SK-N-SH (cell line): Measurements from ENCODE around the gene SYNGR4. TPM values are rescaled to one million over a fixed set of nuclear protein-coding genes. Genes with fewer than 3 reads are reported as not detected.
A peak's percentile ranks its signal among the peaks of the same experiment; 100 is the strongest.

ENCODE experiments used
- CTCF ChIA-PET: fragments of 300-600, 350-600 bp; formaldehyde crosslinking; extraction: SDS; loops from one replicate; lab custom pipeline; 2021; lab: Yijun Ruan, JAX
- POLR2A ChIA-PET: fragments of 350-600 bp; sonication (Branson Sonifier 250); formaldehyde crosslinking; extraction: SDS; loops from one replicate; lab custom pipeline; 2020; ENCODE audit warnings: antibody characterized with exemption, inconsistent platforms; lab: Yijun Ruan, JAX
- DNase-seq: peaks from one replicate; pipeline ENCODE4 v3.0.0; 2012
- H2AFZ ChIP-seq: fragments of 200-600 bp; sonication (generic); 2 replicates; pipeline ENCODE4 v1.8.1; 2016; ENCODE audit warnings: antibody characterized with exemption, mild to moderate bottlenecking, low read depth
- H3F3A ChIP-seq: fragments of 200-600 bp; sonication (generic); replicated peaks from 2 replicates; pipeline ENCODE3; 2016; ENCODE audit warnings: antibody characterized with exemption, mild to moderate bottlenecking; ENCODE audit not compliant: insufficient read depth
- H3K27ac ChIP-seq, 2 experiments: fragments of 200-500 bp in 1 of 2; fragments of 200-600 bp in 1 of 2; sonication (Bioruptor generic) in 1 of 2; sonication (generic), shearing (Covaris generic) in 1 of 2; 2 replicates each; pipeline versions ENCODE4 v1.5.1 to v1.6.1; 2014 to 2016; ENCODE audit warnings: low read depth in 2 of 2, inconsistent platforms in 1 of 2, low read length in 1 of 2, mild to moderate bottlenecking in 1 of 2, mixed read lengths in 1 of 2
- H3K27me3 ChIP-seq: fragments of 200-600 bp; sonication (generic), shearing (Covaris generic); 2 replicates; pipeline ENCODE4 v1.6.1; 2016; ENCODE audit warnings: mixed run types; ENCODE audit not compliant: insufficient read depth
- H3K36me3 ChIP-seq, 2 experiments: fragments of 200-500 bp in 1 of 2; fragments of 200-600 bp in 1 of 2; sonication (Bioruptor generic) in 1 of 2; sonication (generic) in 1 of 2; replicated peaks in 1 of 2; 2 replicates each; pipeline versions ENCODE3 to v1.5.1; 2014 to 2016; ENCODE audit warnings: low read length in 1 of 2, mild to moderate bottlenecking in 1 of 2; ENCODE audit not compliant: insufficient read depth in 2 of 2, control insufficient read depth in 1 of 2
- H3K4me1 ChIP-seq, 2 experiments: fragments of 200-500 bp in 1 of 2; fragments of 200-600 bp in 1 of 2; sonication (Bioruptor generic) in 1 of 2; sonication (generic), shearing (Covaris generic) in 1 of 2; 2 replicates each; pipeline versions ENCODE4 v1.5.1 to v1.6.1; 2014 to 2016; ENCODE audit warnings: low read depth in 1 of 2, low read length in 1 of 2, mixed run types in 1 of 2; ENCODE audit not compliant: insufficient read depth in 2 of 2, control insufficient read depth in 1 of 2
- H3K4me2 ChIP-seq: fragments of 200-600 bp; sonication (generic), shearing (Covaris generic); 2 replicates; pipeline ENCODE4 v1.6.1; 2017; ENCODE audit warnings: mixed run types
- H3K4me3 ChIP-seq, 2 experiments: fragments of 200-500 bp in 1 of 2; fragments of 200-600 bp in 1 of 2; sonication (Bioruptor generic) in 1 of 2; sonication (generic), shearing (Covaris generic) in 1 of 2; 2 replicates each; pipeline versions ENCODE4 v1.5.1 to v1.8.1; 2014 to 2016; ENCODE audit warnings: low read depth in 2 of 2, inconsistent platforms in 1 of 2, low read length in 1 of 2, mild to moderate bottlenecking in 1 of 2, mixed read lengths in 1 of 2, moderate library complexity in 1 of 2
- H3K79me2 ChIP-seq: fragments of 200-600 bp; sonication (generic); 2 replicates; pipeline ENCODE4 v1.8.1; 2017; ENCODE audit warnings: mild to moderate bottlenecking; ENCODE audit not compliant: insufficient read depth
- H3K9ac ChIP-seq: fragments of 200-600 bp; sonication (generic); 2 replicates; pipeline ENCODE4 v1.6.1; 2017; ENCODE audit warnings: mixed run types
- H3K9me2 ChIP-seq: fragments of 200-600 bp; sonication (generic); 2 replicates; pipeline ENCODE4 v1.6.1; 2017; ENCODE audit warnings: mixed run types
- H3K9me3 ChIP-seq: fragments of 200-600 bp; sonication (generic); 2 replicates; pipeline ENCODE4 v1.6.1; 2017; ENCODE audit warnings: mixed run types, mild to moderate bottlenecking, moderate library complexity
- H4K20me1 ChIP-seq: fragments of 200-600 bp; sonication (generic); 2 replicates; pipeline ENCODE4 v1.6.1; 2017; ENCODE audit warnings: mild to moderate bottlenecking, mixed run types; ENCODE audit not compliant: insufficient read depth
- CHD2 ChIP-seq: fragments of 150-350 bp; IDR thresholded peaks from 2 replicates; pipeline ENCODE4 v1.6.1; 2018; ENCODE audit warnings: low read length; ENCODE audit not compliant: partially characterized antibody
- ELF1 ChIP-seq: IDR thresholded peaks from 2 replicates; pipeline ENCODE4 v1.4.0; 2012
- GABPA ChIP-seq: IDR thresholded peaks from 2 replicates; pipeline ENCODE4 v1.4.0; 2012; ENCODE audit warnings: low read depth, mild to moderate bottlenecking
- MAX ChIP-seq: IDR thresholded peaks from 2 replicates; pipeline ENCODE4 v1.4.0; 2012; ENCODE audit warnings: low read depth
- NFIC ChIP-seq: IDR thresholded peaks from 2 replicates; pipeline ENCODE4 v1.4.0; 2012; ENCODE audit warnings: borderline replicate concordance
- POLR2AphosphoS5 ChIP-seq: IDR thresholded peaks from 2 replicates; pipeline ENCODE4 v1.6.1; 2012; ENCODE audit warnings: low read depth, low read length
- SIN3A ChIP-seq: IDR thresholded peaks from 2 replicates; pipeline ENCODE4 v1.6.1; 2012; ENCODE audit warnings: low read depth, mild to moderate bottlenecking, low read length, moderate library complexity, borderline replicate concordance
- USF1 ChIP-seq: IDR thresholded peaks from 2 replicates; pipeline ENCODE4 v1.4.0; 2012; ENCODE audit warnings: low read depth, borderline replicate concordance
- WGBS: methylation state at CpG from one replicate; pipeline ENCODE4 v1.1.6; 2017; ENCODE audit warnings: low lambda C conversion rate; 5-methylcytosine and 5-hydroxymethylcytosine counted together
- polyA plus RNA-seq, 3 experiments: library from polyadenylated mRNA; depleted of rRNA; stranded (reverse); fragments of >200 nt; gene quantifications; 2 replicates each; pipeline ENCODE4 v1.2.3, GENCODE V29; 2012
- TF ChIP-seq, protein P1 (sequence below): IDR thresholded peaks from 2 replicates; pipeline ENCODE4 v1.6.1; 2012; ENCODE audit warnings: mild to moderate bottlenecking, low read depth, low read length, moderate library complexity
- TF ChIP-seq, protein P2 (sequence below): IDR thresholded peaks from 2 replicates; pipeline ENCODE4 v1.4.0; 2012; ENCODE audit warnings: low read depth, borderline replicate concordance

Gene SYNGR4
- polyA plus RNA-seq, 1 of the 3 experiments (the other 2 are of a cell fraction): 0.08 TPM

GRCh38 chr19:48362716-48363499 is 1.3 kb upstream of the SYNGR4 start:
- Histone ChIP-seq H4K20me1 (no peaks in the 10 kb centered on the region), H3K27ac (peak overlapping the region; percentile 74 to 85), H3K4me1 (peaks cover 4 to 12% of the 10 kb centered on the region in 2 experiments; a peak in 1 of 4 replicates), H3K9me3 (no peaks in the 10 kb centered on the region), H3K4me2 (peak overlapping the region; percentile 98), H3K27me3 (no peaks in the 10 kb centered on the region), H2AFZ (peak overlapping the region; percentile 78), H3F3A (peaks cover 4% of the 10 kb centered on the region), H3K4me3 (peak overlapping the region; percentile 62 to 80), H3K79me2 (no peaks in the 10 kb centered on the region), H3K9ac (peak overlapping the region; percentile 83), H3K36me3 (no peaks in the 10 kb centered on the region), H3K9me2 (no peaks in the 10 kb centered on the region)
- peak; percentile 88 for DNase-seq
- ChIA-PET CTCF (interaction anchor here (0.5 to 3.4 kb wide), 7 partner anchors 9 to 84 kb away, joined by 3 to 14 read pairs (median 3); partner anchors contain the start of gene KDELR1), POLR2A (interaction anchor here (0.5 to 2.1 kb wide), 6 partner anchors 9 to 260 kb away, joined by 3 to 11 read pairs (median 4); partner anchors contain the start of gene KDELR1)
- TF ChIP-seq USF1 (0 out of 2 replicates have a peak, but pooled peaks have one; percentile 7), POLR2AphosphoS5 (peak; percentile 61; the same call in 1 of the 2 replicates), NFIC (peak; percentile 14; the same call in 1 of the 2 replicates), SIN3A (peak; percentile 43; the same call in 1 of the 2 replicates), MAX (no peak), ELF1 (no peak), GABPA (peak; percentile 23; the same call in 1 of the 2 replicates), CHD2 (peak; percentile 86)
- TF ChIP-seq, protein P1, sequence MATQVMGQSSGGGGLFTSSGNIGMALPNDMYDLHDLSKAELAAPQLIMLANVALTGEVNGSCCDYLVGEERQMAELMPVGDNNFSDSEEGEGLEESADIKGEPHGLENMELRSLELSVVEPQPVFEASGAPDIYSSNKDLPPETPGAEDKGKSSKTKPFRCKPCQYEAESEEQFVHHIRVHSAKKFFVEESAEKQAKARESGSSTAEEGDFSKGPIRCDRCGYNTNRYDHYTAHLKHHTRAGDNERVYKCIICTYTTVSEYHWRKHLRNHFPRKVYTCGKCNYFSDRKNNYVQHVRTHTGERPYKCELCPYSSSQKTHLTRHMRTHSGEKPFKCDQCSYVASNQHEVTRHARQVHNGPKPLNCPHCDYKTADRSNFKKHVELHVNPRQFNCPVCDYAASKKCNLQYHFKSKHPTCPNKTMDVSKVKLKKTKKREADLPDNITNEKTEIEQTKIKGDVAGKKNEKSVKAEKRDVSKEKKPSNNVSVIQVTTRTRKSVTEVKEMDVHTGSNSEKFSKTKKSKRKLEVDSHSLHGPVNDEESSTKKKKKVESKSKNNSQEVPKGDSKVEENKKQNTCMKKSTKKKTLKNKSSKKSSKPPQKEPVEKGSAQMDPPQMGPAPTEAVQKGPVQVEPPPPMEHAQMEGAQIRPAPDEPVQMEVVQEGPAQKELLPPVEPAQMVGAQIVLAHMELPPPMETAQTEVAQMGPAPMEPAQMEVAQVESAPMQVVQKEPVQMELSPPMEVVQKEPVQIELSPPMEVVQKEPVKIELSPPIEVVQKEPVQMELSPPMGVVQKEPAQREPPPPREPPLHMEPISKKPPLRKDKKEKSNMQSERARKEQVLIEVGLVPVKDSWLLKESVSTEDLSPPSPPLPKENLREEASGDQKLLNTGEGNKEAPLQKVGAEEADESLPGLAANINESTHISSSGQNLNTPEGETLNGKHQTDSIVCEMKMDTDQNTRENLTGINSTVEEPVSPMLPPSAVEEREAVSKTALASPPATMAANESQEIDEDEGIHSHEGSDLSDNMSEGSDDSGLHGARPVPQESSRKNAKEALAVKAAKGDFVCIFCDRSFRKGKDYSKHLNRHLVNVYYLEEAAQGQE: 0 out of 2 replicates have a peak, but pooled peaks have one; percentile 3
- TF ChIP-seq, protein P2, sequence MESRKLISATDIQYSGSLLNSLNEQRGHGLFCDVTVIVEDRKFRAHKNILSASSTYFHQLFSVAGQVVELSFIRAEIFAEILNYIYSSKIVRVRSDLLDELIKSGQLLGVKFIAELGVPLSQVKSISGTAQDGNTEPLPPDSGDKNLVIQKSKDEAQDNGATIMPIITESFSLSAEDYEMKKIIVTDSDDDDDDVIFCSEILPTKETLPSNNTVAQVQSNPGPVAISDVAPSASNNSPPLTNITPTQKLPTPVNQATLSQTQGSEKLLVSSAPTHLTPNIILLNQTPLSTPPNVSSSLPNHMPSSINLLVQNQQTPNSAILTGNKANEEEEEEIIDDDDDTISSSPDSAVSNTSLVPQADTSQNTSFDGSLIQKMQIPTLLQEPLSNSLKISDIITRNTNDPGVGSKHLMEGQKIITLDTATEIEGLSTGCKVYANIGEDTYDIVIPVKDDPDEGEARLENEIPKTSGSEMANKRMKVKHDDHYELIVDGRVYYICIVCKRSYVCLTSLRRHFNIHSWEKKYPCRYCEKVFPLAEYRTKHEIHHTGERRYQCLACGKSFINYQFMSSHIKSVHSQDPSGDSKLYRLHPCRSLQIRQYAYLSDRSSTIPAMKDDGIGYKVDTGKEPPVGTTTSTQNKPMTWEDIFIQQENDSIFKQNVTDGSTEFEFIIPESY: peak; percentile 47; the same call in 1 of the 2 replicates
- WGBS: 14% methylated on average over 7 of the region's 26 CpGs
